Suppressor macrophage treated with lipopolysaccharide for 4 hours (primary cell): ENCODE measurements around the gene CC2D2A.
A peak's percentile ranks its signal among the peaks of the same experiment; 100 is the strongest.
"Not testable (repeated sequence)": the region's sequence is repeated elsewhere in the genome, so short reads cannot be mapped to it uniquely, and the experiment has no call there.

ENCODE experiments used
- DNase-seq: peaks from one replicate; pipeline ENCODE4 v3.0.0-alpha.2; 2020

Gene CC2D2A

DNA sequence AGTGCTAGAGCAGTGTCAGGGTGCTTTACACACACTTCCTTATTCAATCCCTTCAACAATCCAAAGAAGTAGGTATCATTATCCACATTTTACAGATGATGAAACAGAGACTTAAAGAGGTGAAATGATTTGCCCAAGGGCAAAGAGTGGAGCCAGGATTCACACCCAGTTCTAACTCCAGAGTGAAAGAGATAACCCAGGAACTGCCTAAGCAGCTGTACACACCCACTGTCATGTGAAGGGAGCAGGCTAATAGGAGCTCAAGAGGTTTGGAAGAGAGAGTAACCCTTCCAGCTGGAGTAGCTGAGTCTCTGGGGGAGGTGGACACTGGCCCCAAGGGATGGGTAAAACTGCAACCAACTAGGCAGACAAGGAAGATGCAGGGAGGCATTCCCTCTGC, 92.9 kb downstream of the CC2D2A start:
- DNase-seq, result no peak

DNA sequence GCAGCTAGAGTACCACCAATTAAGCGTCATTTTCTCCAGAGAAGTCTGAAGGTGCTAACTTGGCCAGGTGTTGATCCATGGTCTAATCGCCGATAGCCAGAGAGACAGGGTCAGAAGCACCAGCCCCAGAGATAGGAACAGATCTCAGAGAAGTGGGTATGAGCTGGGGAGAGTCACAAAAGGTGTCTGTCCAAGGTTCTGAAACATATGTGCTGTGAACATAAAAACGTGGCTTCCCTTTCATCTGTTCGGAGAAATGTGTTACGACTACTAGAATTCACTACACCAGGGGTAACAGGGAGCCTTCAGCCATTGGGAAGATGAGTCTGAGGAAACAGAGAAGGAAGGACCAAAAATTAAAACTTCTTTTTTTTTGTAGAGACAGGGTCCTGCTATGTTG, 94.2 kb downstream of the CC2D2A start:
- DNase-seq, result no peak

DNA sequence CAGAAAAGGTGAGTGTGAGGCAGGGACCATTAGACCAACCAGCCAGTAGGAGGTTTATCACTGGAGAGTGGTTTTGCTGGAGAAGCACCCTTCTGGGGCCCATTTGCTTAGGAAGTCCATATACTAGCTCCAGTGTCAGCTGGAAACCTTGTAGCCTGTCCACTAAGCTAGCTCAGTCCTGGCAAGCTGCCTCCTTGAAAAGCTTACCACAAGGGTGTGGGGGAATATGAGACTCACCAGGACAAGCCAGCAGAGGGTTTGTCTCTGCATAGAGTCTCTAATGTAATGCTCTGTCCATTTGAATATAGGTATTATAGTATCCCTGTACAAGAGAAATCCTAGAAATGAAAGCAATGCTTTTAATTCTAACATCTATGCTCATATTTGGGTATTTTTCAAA, 99.1 kb downstream of the CC2D2A start:
- DNase-seq, result no peak

DNA sequence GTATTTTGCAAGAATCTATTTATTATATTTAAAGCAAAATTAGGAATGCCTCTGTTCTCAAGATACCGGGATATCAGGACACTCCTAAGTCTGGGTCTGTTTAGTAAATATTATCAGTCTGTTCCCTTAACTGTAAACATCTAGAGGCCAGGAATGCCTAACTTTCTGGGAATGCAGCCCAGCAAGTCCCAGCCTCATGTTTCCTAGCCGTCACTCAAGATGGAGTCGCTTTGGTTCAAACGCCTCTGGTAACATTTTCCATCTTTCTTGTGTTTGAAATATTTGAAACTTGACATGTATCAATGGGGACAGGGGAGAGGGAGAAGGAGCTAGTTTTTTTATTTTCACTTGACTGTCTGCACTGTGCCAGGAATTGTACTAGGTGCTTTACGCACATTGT, 100.1 kb downstream of the CC2D2A start:
- DNase-seq, result no peak

DNA sequence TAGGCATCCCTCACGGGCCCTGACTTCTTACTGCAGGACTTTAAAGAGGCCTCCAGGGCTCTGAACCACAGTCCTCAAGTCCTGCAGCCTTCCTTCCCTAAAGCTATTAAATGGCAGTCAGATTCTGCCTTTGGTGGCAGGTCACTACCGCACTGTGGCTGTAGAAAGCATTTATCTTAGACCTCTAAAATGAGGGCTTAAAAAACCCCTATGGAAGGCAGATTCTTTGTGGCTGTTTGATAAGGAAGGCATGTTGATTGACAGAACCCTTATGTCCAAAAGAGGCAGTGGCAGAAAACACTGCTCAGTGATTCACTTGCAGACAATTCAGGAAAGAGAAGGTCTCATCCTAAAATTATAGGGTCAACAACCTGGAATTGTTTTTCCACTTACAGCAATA, 106.3 kb downstream of the CC2D2A start:
- no peak for DNase-seq

DNA sequence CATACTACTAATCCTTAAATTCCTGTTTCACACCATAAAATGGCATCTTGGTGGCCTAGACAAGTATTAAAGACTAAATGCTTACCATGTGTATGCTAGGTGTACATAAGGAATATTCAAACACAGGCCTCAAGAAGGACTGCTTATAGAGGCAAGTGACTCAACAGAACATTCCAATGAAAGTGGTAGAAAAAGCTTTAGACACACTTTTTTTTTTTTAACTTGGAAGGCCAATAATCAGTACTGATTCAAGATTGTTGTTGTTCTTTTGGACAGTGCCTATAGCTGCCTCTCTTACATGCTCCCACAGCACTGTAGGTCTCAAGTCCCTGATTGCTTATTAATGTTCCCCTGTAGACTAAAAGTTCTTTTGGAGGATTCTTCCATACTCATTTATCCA, 107.8 kb downstream of the CC2D2A start:
- no peak for DNase-seq

DNA sequence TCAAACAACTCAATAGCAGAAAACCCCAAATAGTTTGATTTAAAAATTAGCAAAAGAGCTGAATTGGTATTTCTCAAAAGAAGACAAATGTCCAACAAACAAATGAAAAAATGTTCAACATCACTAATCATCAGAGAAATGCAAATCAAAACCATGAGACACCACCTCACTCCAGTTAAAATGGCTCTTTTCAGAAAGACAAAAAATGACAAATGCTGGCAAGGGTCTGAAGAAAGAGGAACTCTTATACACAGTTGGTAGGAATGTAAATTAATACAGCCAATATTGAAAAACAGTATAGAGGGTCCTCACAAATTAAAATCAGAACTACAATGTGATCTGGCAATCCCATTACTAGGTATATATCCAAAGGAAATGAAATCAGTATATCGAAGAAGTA, 115.1 kb downstream of the CC2D2A start:
- DNase-seq, result no peak

DNA sequence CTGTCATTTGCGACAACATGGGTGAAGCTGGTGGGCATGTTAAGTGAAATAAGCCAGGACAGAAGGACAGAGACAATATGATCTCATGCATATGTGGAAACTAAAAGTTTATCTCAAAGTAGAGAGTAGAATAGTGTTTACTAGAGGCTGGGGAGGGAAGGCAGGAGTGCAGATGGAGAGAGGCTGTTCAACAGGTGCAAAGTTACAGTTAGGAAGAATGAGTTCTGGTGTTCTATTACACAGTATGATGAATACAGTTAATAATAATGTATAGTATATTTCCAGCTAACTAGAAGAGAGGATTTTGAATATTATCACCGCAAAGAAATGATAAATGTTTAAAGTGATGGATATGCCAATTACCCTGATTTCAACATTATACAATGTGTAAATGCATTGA, 115.6 kb downstream of the CC2D2A start:
- DNase-seq, result no peak

DNA sequence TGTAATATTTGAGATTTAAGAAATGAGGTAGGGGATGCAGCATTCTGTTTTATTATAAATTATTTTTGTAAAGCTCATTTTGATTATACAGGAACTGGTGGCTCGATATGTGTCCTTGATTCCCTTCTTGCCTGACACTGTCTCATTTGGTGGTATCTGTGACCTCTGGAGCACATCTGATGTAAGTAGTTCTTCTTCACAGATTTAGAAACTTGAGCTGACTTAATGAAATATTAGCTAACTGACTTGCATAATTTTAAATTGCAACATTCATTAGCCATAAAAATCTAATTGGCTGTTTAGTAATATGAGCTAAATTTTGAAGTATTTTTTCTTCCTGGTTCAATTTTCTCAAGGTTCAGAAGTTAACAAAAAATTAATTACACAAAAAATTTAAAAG, 116.4 kb downstream of the CC2D2A start:
- peak; percentile 44 for DNase-seq

DNA sequence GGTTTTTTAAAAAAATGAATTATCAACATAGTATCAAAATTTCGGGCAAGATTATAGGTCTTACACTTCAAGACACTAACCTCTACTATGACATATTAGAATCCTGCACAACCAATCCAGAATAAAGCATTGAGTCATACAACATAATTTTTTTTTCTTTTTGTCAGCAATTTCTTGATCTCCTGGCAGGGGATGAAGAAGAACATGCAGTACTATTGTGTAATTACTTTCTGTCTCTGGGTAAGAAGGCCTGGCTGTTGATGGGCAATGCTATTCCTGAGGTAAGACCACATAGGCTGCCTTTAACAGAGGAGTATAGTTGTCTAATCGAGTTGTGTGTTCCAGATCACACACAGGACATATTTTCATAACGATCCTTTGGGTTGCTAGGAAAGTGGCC, 118.0 kb downstream of the CC2D2A start:
- peak; percentile 12 for DNase-seq

DNA sequence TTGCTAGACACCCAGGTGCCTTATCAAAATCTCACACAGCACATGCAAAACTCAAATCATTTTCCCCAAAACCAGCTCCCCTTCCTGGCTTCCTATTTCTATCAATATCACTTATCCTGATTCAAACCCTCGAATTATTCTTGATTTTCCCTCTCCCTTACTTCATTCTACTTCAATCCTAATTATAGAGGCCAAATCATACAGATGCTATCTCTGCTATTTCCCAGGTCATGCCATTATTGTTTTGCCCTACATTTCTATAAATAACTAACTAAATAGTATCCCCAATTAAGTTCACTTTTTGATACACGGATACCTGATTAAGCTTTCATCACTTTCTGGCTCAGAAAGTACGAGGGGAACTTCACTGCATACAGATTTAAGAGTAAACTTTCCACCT, 123.1 kb downstream of the CC2D2A start:
- no peak for DNase-seq

DNA sequence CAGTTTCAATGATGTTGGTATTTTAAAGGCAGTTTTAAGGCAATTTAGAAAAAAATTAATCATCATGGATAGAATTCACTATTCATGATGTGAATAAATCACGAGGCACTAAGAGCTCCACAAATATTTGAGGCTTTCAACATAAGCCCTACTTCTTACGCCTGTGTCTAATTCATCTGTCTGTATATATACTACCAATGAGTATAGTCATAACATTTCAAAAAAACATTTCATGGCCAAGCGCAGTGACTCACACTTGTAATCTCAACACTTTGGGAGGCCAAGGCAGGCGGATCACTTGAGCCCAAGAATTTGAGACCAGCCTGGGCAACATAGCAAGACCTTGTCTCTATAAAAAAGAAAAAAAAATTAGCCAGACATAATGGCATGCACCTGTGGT, 129.0 kb downstream of the CC2D2A start:
- no peak for DNase-seq

DNA sequence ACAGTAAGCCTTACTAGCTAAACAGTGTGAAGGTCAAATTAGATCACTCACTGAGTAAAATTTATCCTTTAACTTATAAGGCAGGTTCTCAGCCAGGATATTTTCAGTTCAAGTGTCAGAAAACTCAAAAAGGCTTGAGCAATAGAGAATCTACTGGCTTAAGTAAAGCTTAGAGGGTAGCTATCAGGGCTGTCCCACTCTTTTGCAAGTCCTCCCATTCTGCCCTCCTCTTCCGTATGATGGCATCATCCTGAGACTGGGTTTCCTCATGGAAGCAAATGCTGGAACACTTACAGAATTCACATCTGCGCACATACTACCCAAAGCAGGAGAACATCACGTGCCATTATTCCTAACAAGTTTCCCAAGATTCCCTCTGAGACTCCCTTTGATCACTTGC, 130.5 kb downstream of the CC2D2A start:
- no peak for DNase-seq

DNA sequence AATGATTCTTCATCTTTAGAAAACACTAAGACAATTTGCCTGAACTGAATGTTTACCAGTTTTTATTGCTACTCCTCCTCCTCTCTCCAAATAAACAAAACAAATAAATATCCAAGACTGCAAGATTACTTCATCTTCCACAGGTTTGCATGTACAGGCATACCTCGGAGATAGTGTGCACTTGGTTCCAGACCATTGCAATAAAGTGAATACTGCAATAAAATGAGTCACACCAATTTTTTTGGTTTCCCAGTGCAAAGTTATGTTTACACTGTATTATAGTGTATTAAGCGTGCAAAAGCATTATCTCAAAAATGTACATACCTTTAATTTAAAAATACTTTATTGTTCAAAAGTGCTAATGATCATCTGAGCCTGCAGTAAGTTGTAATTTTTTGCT, 132.2 kb downstream of the CC2D2A start:
- no peak for DNase-seq

DNA sequence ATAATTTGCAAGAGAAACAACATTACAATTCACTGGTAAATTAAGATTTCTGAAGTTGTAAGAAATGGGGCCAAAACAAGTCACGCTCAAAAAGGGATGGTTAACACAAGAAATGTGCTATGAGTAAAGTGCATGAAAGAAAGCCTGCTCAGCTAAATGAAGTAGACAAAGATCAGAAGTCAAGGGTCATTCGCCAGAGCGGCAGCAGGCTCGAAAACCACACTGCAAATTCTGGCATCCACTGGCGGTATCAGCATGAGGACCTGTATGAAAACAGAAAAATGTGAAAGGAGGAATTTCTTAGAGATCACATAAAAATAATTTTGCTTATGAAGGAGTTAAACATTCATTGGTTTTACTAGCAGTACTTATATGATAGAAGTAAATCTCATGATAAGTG, 135.9 kb downstream of the CC2D2A start:
- DNase-seq, result no peak

DNA sequence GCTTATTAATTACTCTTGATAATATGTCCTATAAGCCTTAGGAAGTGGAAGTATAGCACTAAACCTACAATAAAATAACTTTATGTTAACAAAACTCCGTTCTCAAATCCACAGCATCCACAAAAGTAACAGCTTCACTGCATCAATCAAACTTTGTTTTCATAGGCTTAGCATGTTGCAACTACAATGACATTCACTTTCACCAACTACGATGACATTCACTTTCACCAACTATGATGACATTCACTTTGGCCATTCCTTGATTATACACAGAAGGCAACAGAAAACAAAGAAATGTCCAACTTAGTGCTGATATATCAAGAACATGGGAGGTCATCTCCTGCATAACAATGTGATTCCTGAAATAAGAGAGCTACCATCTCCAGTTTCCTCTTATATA, 141.2 kb downstream of the CC2D2A start:
- peak; percentile 49 for DNase-seq

DNA sequence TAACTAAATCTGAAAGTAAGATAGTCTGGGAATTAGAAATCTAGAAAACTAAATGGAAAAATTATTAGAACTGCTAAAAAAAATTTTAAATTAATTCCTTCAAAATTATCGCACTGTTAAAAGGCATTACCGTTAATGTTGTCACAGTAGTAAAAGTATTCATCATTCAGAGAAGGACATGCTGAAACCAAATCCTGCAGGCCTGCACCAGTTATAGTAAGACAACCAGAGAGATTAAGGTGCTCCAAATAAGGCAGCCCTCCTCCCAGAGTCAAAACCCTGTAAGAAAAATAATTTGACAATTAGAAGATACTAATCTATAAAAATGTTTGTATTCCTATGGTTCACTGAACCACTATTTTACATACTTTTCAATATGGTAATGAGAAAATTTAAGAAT, 142.5 kb downstream of the CC2D2A start:
- no peak for DNase-seq

DNA sequence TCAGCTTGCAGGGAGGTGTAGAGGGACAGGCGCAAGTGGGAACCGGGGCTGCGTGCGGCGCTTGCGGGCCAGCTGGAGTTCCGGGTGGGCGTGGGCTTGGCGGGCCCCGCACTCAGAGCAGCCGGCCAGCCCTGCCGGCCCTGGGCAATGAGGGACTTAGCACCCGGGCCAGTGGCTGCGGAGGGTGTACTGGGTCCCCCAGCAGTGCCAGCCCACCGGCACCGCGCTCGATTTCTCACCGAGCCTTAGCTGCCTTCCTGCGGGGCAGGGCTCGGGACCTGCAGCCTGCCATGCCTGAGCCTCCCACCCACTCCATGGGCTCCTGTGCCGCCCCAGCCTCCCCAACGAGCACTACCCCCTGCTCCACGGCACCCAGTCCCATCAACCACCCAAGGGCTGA, 145.2 kb downstream of the CC2D2A start:
- DNase-seq, result not testable (repeated sequence)

DNA sequence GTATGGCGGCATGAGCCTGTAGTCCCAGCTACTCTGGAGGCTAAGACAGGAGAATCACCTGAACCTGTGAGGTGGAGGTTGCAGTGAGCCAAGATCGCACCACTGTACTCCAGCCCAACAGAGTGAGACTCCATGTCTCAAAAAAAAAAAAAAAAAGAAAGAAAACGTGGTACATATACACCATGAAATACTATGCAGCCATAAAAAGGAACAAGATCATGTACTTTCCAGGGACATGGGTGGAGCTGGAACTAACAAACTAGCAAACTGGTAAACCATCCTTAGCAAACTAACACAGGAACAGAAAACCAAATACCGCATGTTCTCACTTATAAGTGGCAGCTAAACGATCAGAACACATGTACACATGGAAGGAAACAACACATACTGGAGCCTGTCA, 147.7 kb downstream of the CC2D2A start:
- not testable (repeated sequence) for DNase-seq

DNA sequence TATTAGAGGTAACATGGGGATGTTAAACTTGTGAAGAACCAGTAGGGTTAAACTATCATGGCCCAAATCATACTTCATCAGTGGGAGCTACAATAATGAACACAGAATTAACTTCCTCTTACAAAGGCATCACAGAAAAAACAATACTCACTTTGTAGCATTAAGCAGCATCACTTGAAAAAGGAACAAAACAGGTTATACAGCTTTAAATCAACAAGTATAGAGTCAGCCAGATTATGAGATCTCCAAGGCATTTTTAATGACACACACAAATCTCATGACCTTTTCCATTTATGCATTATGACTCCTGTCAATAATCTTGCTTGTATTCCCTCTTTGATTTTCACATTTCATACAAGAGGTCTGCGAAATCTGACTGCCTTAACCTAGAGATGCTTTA, 167.1 kb downstream of the CC2D2A start:
- DNase-seq, result no peak

DNA sequence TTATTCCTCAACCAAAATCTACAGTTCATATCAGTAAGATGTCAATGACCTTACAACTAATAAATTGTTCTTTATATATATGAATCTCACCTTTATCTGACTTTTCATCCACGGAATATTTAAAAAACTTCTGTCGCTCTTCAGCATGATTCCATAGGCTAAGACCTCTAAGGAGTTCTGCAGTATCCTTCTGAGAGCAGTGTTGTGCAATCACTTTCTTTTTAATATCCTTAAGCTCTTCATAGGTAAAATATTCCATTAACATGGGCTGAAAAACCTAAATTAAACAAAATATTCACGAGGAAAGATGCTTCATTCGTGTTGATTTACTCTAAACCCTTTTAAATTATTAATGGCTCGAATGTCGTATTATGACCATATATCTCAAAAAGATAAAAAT, 168.7 kb downstream of the CC2D2A start:
- no peak for DNase-seq

DNA sequence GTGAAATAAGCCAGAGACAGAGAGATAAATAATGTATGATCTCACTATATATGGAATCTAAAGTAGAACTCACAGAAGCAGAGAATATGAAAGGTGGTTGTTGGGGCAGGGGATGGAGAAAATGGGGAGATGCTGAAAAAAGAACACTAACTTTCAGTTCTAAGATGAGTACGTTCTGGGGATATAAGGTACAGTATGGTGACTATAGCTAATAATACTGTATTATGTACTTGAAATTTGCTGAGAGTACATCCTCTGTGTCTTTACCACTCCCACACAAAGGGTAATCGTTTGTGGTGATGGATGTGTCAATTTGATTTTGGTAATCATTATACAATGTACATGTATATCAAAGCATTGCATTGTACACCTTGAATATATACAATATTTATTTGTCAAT, 178.9 kb downstream of the CC2D2A start:
- no peak for DNase-seq

DNA sequence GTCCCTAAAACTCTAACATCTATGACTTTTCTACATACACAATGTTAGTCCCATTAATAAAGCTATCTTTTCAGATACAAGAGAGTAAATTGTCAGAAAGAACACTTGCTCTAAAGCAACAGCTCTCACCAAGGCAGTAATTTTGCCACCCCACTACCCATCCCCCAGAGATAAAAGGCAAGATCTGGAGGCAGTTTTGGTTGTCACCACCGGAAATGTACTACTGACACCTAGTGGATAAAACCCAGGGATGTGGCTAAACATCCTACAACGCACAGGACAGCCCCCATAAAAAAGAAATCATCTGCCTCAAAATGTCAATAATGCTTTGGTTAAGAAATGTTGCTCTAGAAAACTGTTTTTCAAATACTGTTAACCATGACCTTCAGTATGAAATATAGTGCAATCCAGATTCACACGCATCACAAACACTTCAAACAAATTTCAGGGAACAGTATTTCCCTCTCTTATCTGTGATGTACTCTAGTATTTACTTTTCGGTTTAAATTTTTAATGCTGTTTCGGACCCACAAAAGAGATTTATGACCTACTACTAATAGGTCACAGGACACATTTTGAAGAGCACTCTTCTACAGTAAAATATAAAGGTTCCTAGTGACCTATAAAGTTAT, 180.3 kb downstream of the CC2D2A start:
- peak; percentile 61 for DNase-seq
